ENCODE results near the gene MACROD2. TPM values are rescaled to one million over a fixed set of nuclear protein-coding genes. Genes with fewer than 3 reads are reported as not detected.
"Not testable (repeated sequence)": the region's sequence is repeated elsewhere in the genome, so short reads cannot be mapped to it uniquely, and the experiment has no call there.

The MACROD2 gene
- total RNA-seq, 2 donors from 2014 or later: 8.3 to 21.8 TPM

GRCh38 chr20:15374682-15375081 is 1379.4 kb downstream of the MACROD2 start:
- Histone ChIP-seq H3K27ac (no peak overlapping the region), H3K36me3 (replicated peaks in 1 of 2; ENCODE audit: insufficient read depth in 1 of 2, low read depth in 2 of 2) (no peaks in the 10 kb centered on the region), H3K9me3 (no peaks in the 10 kb centered on the region), H3K4me3 (no peak overlapping the region), H3K4me1 (no peaks in the 10 kb centered on the region), H3K27me3 (no peaks in the 10 kb centered on the region)
- DNase-seq (no peak), ATAC-seq (no peak)
- TF ChIP-seq POLR2A (IDR thresholded peaks at IDR 0.05) (no peak), CTCF (IDR thresholded peaks at IDR 0.05) (no peak)
- intact Hi-C loops (cut with DNase I): no loop called here
- WGBS, 2 donors: 72 to 84% methylated on average over 4 of the region's 4 CpGs

GRCh38 chr20:15375836-15376235 is 1380.5 kb downstream of the MACROD2 start:
- ATAC-seq (no peak), DNase-seq (no peak)
- Histone ChIP-seq H3K9me3 (no peaks in the 10 kb centered on the region), H3K36me3 (replicated peaks in 1 of 2; ENCODE audit: insufficient read depth in 1 of 2, low read depth in 2 of 2) (no peaks in the 10 kb centered on the region), H3K4me3 (no peak overlapping the region), H3K27ac (no peak overlapping the region), H3K4me1 (no peaks in the 10 kb centered on the region), H3K27me3 (no peaks in the 10 kb centered on the region)
- intact Hi-C loops (cut with DNase I): no loop called here
- WGBS, 2 donors: 54 to 64% methylated on average over 3 of the region's 3 CpGs
- no peak for TF ChIP-seq CTCF (IDR thresholded peaks at IDR 0.05)

- H3K27me3 ChIP-seq; H3K36me3 ChIP-seq (replicated peaks in 1 of 2; ENCODE audit: insufficient read depth in 1 of 2, low read depth in 2 of 2); H3K27ac ChIP-seq; ATAC-seq; H3K4me1 ChIP-seq; DNase-seq; H3K4me3 ChIP-seq; intact Hi-C loops (cut with DNase I); H3K9me3 ChIP-seq: not testable (repeated sequence)
- WGBS, 2 donors: 44 to 49% methylated on average over 5 of the region's 5 CpGs
These were observed 1382.3 kb downstream of the MACROD2 start for GRCh38 chr20:15377603-15378002.

GRCh38 chr20:15378151-15378550 is 1382.8 kb downstream of the MACROD2 start:
- no peaks in the 10 kb centered on the region for H3K4me1 ChIP-seq
- no peaks in the 10 kb centered on the region for H3K36me3 ChIP-seq (replicated peaks in 1 of 2; ENCODE audit: insufficient read depth in 1 of 2, low read depth in 2 of 2)
- no peak for ATAC-seq
- no peak for DNase-seq
- intact Hi-C loops (cut with DNase I): no loop called here
- WGBS, 2 donors: 26 to 43% methylated on average over 2 of the region's 2 CpGs
- H3K9me3 ChIP-seq: no peaks in the 10 kb centered on the region
- no peaks in the 10 kb centered on the region for H3K27me3 ChIP-seq
- no peak overlapping the region for H3K4me3 ChIP-seq
- no peak for TF ChIP-seq CTCF (IDR thresholded peaks at IDR 0.05)
- no peak for TF ChIP-seq POLR2A (IDR thresholded peaks at IDR 0.05)
- no peak overlapping the region for H3K27ac ChIP-seq

GRCh38 chr20:15379681-15380296 is 1384.5 kb downstream of the MACROD2 start:
- WGBS, 2 donors: 90 to 96% methylated on average over 1 of the region's 1 CpG
- no peak overlapping the region for H3K27ac ChIP-seq
- intact Hi-C loops (cut with DNase I): no loop called here

More at GRCh38 chr20:15379681-15380296, 1384.5 kb downstream of the MACROD2 start:
- ATAC-seq (no peak), DNase-seq (no peak)
- no peaks in the 10 kb centered on the region for H3K36me3 ChIP-seq (replicated peaks in 1 of 2; ENCODE audit: insufficient read depth in 1 of 2, low read depth in 2 of 2)
- no peaks in the 10 kb centered on the region for H3K27me3 ChIP-seq
- no peaks in the 10 kb centered on the region for H3K9me3 ChIP-seq
- H3K4me3 ChIP-seq: no peak overlapping the region
- TF ChIP-seq CTCF (IDR thresholded peaks at IDR 0.05) (no peak), POLR2A (IDR thresholded peaks at IDR 0.05) (no peak)
- no peaks in the 10 kb centered on the region for H3K4me1 ChIP-seq

Measured in body of pancreas (tissue), 4 donors.